Measurements from ENCODE around the gene EIF2AK3.

The EIF2AK3 gene

DNA sequence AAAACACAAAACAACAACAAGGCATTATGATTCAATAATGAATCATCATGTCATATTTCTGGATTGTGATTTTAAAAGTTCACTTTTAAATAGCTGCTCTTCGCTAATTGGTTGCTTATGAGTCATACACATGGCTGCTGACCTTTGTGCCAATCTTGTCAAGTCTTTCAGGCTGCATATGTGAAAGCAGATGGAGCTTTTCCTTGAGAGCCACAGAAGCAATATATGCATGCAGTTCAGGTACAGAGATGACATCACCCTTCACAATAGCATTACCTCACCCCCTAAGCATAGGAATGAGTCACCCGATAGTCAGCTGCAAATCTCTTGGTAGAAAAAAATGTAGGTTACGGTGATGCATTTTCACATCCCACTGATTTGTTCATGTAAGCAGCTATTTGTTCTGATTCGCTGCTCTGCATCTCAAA is 27.2 kb downstream of the EIF2AK3 start (continued):
- TF ChIP-seq ZNF2 (tag by site-specific recombination; IDR thresholded peaks at IDR 0.05): no peak
- TF ChIP-seq ZBTB1 (tag by site-specific recombination; IDR thresholded peaks at IDR 0.05): no peak
- TF ChIP-seq ZNF266 (tag by site-specific recombination; IDR thresholded peaks at IDR 0.05; ENCODE audit: low read depth): no peak
- no peak for TF ChIP-seq ZNF555 (tag by site-specific recombination; conservative IDR thresholded peaks at IDR 0.05)
- no peak for TF ChIP-seq ZNF785 (tag by site-specific recombination; IDR thresholded peaks at IDR 0.05)
- TF ChIP-seq, protein P1, sequence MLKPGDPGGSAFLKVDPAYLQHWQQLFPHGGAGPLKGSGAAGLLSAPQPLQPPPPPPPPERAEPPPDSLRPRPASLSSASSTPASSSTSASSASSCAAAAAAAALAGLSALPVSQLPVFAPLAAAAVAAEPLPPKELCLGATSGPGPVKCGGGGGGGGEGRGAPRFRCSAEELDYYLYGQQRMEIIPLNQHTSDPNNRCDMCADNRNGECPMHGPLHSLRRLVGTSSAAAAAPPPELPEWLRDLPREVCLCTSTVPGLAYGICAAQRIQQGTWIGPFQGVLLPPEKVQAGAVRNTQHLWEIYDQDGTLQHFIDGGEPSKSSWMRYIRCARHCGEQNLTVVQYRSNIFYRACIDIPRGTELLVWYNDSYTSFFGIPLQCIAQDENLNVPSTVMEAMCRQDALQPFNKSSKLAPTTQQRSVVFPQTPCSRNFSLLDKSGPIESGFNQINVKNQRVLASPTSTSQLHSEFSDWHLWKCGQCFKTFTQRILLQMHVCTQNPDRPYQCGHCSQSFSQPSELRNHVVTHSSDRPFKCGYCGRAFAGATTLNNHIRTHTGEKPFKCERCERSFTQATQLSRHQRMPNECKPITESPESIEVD (tag by site-specific recombination; IDR thresholded peaks at IDR 0.05): peak; percentile 78
- no peak for TF ChIP-seq ZNF239 (tag by site-specific recombination; IDR thresholded peaks at IDR 0.05)
- TF ChIP-seq SP3 (tag by site-specific recombination; IDR thresholded peaks at IDR 0.05): peak; percentile 65
- no peak for TF ChIP-seq ZNF132 (tag by site-specific recombination; IDR thresholded peaks at IDR 0.05; ENCODE audit: borderline replicate concordance)
- no peak for TF ChIP-seq EGR2 (tag by site-specific recombination; IDR thresholded peaks at IDR 0.05; ENCODE audit: low read depth)
- TF ChIP-seq, protein P2, sequence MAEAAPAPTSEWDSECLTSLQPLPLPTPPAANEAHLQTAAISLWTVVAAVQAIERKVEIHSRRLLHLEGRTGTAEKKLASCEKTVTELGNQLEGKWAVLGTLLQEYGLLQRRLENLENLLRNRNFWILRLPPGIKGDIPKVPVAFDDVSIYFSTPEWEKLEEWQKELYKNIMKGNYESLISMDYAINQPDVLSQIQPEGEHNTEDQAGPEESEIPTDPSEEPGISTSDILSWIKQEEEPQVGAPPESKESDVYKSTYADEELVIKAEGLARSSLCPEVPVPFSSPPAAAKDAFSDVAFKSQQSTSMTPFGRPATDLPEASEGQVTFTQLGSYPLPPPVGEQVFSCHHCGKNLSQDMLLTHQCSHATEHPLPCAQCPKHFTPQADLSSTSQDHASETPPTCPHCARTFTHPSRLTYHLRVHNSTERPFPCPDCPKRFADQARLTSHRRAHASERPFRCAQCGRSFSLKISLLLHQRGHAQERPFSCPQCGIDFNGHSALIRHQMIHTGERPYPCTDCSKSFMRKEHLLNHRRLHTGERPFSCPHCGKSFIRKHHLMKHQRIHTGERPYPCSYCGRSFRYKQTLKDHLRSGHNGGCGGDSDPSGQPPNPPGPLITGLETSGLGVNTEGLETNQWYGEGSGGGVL (tag by site-specific recombination; IDR thresholded peaks at IDR 0.05): no peak
- TF ChIP-seq ZSCAN23 (tag by site-specific recombination; IDR thresholded peaks at IDR 0.05): peak; percentile 78
- TF ChIP-seq ZNF433 (tag by site-specific recombination; IDR thresholded peaks at IDR 0.05; ENCODE audit: low read depth): no peak
- no peak for TF ChIP-seq ZNF48 (tag by site-specific recombination; IDR thresholded peaks at IDR 0.05)
- TF ChIP-seq PRDM1 (tag by site-specific recombination; IDR thresholded peaks at IDR 0.05): peak; percentile 83
- TF ChIP-seq, protein P3, sequence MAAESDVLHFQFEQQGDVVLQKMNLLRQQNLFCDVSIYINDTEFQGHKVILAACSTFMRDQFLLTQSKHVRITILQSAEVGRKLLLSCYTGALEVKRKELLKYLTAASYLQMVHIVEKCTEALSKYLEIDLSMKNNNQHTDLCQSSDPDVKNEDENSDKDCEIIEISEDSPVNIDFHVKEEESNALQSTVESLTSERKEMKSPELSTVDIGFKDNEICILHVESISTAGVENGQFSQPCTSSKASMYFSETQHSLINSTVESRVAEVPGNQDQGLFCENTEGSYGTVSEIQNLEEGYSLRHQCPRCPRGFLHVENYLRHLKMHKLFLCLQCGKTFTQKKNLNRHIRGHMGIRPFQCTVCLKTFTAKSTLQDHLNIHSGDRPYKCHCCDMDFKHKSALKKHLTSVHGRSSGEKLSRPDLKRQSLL (tag by site-specific recombination; IDR thresholded peaks at IDR 0.05): no peak
- TF ChIP-seq ZNF350 (tag by site-specific recombination; IDR thresholded peaks at IDR 0.05): peak; percentile 95
- TF ChIP-seq ZNF843 (tag by site-specific recombination; IDR thresholded peaks at IDR 0.05): peak; percentile 63; the same call in 1 of the 2 replicates
- TF ChIP-seq ZNF341 (tag by site-specific recombination; IDR thresholded peaks at IDR 0.05; ENCODE audit: low read depth): no peak
- no peak for TF ChIP-seq ZNF664 (tag by site-specific recombination; IDR thresholded peaks at IDR 0.05)
- TF ChIP-seq, protein P4, sequence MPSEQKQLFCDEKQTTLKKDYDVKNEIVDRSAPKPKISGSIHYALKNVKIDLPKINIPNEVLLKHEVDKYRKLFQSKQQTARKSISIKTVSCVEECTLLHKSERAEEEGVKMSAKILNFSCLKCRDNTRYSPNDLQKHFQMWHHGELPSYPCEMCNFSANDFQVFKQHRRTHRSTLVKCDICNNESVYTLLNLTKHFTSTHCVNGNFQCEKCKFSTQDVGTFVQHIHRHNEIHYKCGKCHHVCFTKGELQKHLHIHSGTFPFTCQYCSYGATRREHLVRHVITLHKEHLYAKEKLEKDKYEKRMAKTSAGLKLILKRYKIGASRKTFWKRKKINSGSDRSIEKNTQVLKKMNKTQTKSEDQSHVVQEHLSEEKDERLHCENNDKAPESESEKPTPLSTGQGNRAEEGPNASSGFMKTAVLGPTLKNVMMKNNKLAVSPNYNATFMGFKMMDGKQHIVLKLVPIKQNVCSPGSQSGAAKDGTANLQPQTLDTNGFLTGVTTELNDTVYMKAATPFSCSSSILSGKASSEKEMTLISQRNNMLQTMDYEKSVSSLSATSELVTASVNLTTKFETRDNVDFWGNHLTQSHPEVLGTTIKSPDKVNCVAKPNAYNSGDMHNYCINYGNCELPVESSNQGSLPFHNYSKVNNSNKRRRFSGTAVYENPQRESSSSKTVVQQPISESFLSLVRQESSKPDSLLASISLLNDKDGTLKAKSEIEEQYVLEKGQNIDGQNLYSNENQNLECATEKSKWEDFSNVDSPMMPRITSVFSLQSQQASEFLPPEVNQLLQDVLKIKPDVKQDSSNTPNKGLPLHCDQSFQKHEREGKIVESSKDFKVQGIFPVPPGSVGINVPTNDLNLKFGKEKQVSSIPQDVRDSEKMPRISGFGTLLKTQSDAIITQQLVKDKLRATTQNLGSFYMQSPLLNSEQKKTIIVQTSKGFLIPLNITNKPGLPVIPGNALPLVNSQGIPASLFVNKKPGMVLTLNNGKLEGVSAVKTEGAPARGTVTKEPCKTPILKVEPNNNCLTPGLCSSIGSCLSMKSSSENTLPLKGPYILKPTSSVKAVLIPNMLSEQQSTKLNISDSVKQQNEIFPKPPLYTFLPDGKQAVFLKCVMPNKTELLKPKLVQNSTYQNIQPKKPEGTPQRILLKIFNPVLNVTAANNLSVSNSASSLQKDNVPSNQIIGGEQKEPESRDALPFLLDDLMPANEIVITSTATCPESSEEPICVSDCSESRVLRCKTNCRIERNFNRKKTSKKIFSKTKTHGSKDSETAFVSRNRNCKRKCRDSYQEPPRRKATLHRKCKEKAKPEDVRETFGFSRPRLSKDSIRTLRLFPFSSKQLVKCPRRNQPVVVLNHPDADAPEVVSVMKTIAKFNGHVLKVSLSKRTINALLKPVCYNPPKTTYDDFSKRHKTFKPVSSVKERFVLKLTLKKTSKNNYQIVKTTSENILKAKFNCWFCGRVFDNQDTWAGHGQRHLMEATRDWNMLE (tag by site-specific recombination; conservative IDR thresholded peaks at IDR 0.05; ENCODE audit: low read depth): peak; percentile 23; the same call in 1 of the 2 replicates
- no peak for TF ChIP-seq ZNF529 (tag by site-specific recombination; IDR thresholded peaks at IDR 0.05; ENCODE audit: insufficient replicate concordance)
- peak; percentile 82; the same call in 1 of the 2 replicates for TF ChIP-seq GFI1B (tag by site-specific recombination; IDR thresholded peaks at IDR 0.05)
- TF ChIP-seq KLF8 (tag by site-specific recombination; IDR thresholded peaks at IDR 0.05): peak; percentile 78; the same call in 1 of the 2 replicates
- TF ChIP-seq ZNF76 (tag by site-specific recombination; IDR thresholded peaks at IDR 0.05; ENCODE audit: borderline replicate concordance, low read depth): no peak
- no peak for TF ChIP-seq KLF9 (tag by site-specific recombination; IDR thresholded peaks at IDR 0.05; ENCODE audit: low read depth)
- TF ChIP-seq ZNF133 (tag by site-specific recombination; IDR thresholded peaks at IDR 0.05): no peak
- TF ChIP-seq ZNF560 (tag by site-specific recombination; IDR thresholded peaks at IDR 0.05; ENCODE audit: borderline replicate concordance): no peak
- no peak for TF ChIP-seq ZNF792 (tag by site-specific recombination; IDR thresholded peaks at IDR 0.05)
- TF ChIP-seq, protein P5, sequence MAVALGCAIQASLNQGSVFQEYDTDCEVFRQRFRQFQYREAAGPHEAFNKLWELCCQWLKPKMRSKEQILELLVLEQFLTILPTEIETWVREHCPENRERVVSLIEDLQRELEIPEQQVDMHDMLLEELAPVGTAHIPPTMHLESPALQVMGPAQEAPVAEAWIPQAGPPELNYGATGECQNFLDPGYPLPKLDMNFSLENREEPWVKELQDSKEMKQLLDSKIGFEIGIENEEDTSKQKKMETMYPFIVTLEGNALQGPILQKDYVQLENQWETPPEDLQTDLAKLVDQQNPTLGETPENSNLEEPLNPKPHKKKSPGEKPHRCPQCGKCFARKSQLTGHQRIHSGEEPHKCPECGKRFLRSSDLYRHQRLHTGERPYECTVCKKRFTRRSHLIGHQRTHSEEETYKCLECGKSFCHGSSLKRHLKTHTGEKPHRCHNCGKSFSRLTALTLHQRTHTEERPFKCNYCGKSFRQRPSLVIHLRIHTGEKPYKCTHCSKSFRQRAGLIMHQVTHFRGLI (tag by site-specific recombination; IDR thresholded peaks at IDR 0.05): no peak
- no peak for TF ChIP-seq ZNF37A (tag by site-specific recombination; IDR thresholded peaks at IDR 0.05)
